OCI-M1 (cell line): ENCODE data around the gene SDK1.

Experiments
- DNase-seq: peaks from one replicate; lab custom pipeline; 2025; lab: John Stamatoyannopoulos, UW

SDK1 gene

GRCh38 chr7:4136501-4137110 lies 835.6 kb downstream of the SDK1 start:
- no peak for DNase-seq

GRCh38 chr7:4137552-4137951 lies 836.5 kb downstream of the SDK1 start:
- no peak for DNase-seq

GRCh38 chr7:4138866-4139265 lies 837.8 kb downstream of the SDK1 start:
- no peak for DNase-seq

GRCh38 chr7:4139656-4140625 lies 838.9 kb downstream of the SDK1 start:
- no peak for DNase-seq

- no peak for DNase-seq
Observed at GRCh38 chr7:4140933-4141332, 839.9 kb downstream of the SDK1 start.

GRCh38 chr7:4143006-4143405 lies 842.0 kb downstream of the SDK1 start:
- DNase-seq: no peak

GRCh38 chr7:4143511-4144171 lies 842.6 kb downstream of the SDK1 start:
- no peak for DNase-seq

GRCh38 chr7:4144172-4144701 lies 843.2 kb downstream of the SDK1 start:
- no peak for DNase-seq

- no peak for DNase-seq
Observed at GRCh38 chr7:4144811-4145510, 843.9 kb downstream of the SDK1 start.

- no peak for DNase-seq
Observed at GRCh38 chr7:4145576-4145975, 844.5 kb downstream of the SDK1 start.

GRCh38 chr7:4147926-4148620 lies 847.0 kb downstream of the SDK1 start:
- no peak for DNase-seq

GRCh38 chr7:4149236-4149635 lies 848.2 kb downstream of the SDK1 start:
- DNase-seq: no peak

GRCh38 chr7:4149645-4150044 lies 848.6 kb downstream of the SDK1 start:
- DNase-seq: no peak

- DNase-seq: no peak
Observed at GRCh38 chr7:4150731-4151130, 849.7 kb downstream of the SDK1 start.

- DNase-seq: no peak
Observed at GRCh38 chr7:4151524-4151923, 850.5 kb downstream of the SDK1 start.

GRCh38 chr7:4151926-4152549 lies 851.0 kb downstream of the SDK1 start:
- no peak for DNase-seq

GRCh38 chr7:4154882-4155535 lies 854.0 kb downstream of the SDK1 start:
- DNase-seq: no peak

GRCh38 chr7:4156190-4156589 lies 855.1 kb downstream of the SDK1 start:
- DNase-seq: no peak

GRCh38 chr7:4157651-4158050 lies 856.6 kb downstream of the SDK1 start:
- DNase-seq: no peak

- no peak for DNase-seq
Observed at GRCh38 chr7:4158441-4159153, 857.5 kb downstream of the SDK1 start.
